ENCODE results near the gene SCT. TPM values are rescaled to one million over a fixed set of nuclear protein-coding genes. Genes with fewer than 3 reads are reported as not detected.

Gene SCT
- total RNA-seq, 2 experiments from 2014 or later, result not detected

DNA sequence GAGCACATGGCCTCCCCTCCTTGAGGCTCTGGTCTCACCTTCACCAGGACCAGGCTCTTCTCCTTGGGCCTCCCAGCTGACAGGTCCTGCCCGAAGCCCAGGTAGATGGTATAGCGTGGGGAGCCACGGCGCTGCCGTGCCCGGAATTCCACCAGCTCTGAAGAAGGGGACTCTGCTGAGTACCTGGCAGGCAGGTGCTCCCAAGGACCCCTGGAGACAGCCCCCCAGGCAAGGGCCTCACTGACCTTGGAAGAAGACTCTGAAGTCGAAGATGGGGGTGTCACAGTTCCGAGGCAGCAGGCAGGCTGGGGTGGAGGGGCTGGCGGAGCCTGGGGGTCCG, 14.1 kb downstream of the SCT start:
- DNase-seq, result no peak
- peaks cover 13% of the 10 kb centered on the region for H3K4me1 Mint-ChIP-seq
- peaks cover 22% of the 10 kb centered on the region for H3K36me3 Mint-ChIP-seq (ENCODE audit: low read depth)
- H3K27me3 Mint-ChIP-seq, result no peaks in the 10 kb centered on the region
- intact Hi-C loops (cut with DNase I, micrococcal nuclease), result loop anchor here in 1 of 2 experiments (1.0 kb wide), 3 partner anchors 53 to 206 kb away; partner anchors contain the start of genes LMNTD2, RASSF7 and RNH1
- no peak overlapping the region for H3K4me3 Mint-ChIP-seq
- no peak for ATAC-seq
- CTCF ChIA-PET, result interaction anchor here (0.6 to 1.1 kb wide), 4 partner anchors 25 to 92 kb away, joined by 3 to 5 read pairs (median 4); partner anchors contain the start of genes DEAF1 and TMEM80
- POLR2A ChIA-PET, result no interaction called here
- no peaks in the 10 kb centered on the region for H3K9me3 Mint-ChIP-seq (ENCODE audit: low read depth)
- H3K27ac Mint-ChIP-seq, result no peak overlapping the region

DNA sequence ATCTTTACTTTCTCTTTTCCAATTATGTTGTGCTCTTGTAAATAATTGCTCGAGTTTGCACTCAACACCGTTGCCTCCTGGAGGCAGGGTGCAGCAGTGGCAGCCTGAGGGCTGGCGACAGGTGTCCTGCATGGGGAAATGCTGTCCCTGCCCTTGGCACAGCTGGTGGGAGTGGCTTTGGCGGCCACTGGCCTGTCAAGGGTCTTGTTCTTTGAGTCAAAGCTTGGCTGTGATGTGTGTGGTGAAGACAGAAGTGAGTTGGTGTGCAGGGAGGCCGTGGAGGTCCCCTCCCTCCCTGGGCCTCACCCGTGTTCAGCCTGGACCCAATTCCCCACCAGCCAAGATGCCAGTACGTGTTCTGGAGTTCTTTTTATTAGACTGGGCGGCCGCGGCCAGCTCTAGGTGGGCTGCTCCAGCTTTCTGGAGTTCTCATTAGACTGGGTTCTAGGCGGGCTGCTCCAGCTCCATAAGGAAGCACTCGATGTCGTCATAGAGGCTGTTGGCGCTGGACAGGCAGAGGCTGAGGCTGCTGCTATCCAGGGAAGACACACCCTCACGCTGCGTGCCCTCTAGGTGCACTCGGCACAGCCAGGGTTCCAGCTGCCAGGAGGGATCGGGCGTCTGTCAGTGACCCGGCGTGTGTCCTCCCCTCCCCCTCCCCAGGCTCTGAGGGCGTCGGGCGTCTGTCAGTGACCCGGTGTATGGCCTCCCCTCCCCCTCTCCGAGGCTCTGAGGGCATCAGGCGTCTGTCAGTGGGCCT, 14.6 kb downstream of the SCT start:
- no peaks in the 10 kb centered on the region for H3K27me3 Mint-ChIP-seq

DNA sequence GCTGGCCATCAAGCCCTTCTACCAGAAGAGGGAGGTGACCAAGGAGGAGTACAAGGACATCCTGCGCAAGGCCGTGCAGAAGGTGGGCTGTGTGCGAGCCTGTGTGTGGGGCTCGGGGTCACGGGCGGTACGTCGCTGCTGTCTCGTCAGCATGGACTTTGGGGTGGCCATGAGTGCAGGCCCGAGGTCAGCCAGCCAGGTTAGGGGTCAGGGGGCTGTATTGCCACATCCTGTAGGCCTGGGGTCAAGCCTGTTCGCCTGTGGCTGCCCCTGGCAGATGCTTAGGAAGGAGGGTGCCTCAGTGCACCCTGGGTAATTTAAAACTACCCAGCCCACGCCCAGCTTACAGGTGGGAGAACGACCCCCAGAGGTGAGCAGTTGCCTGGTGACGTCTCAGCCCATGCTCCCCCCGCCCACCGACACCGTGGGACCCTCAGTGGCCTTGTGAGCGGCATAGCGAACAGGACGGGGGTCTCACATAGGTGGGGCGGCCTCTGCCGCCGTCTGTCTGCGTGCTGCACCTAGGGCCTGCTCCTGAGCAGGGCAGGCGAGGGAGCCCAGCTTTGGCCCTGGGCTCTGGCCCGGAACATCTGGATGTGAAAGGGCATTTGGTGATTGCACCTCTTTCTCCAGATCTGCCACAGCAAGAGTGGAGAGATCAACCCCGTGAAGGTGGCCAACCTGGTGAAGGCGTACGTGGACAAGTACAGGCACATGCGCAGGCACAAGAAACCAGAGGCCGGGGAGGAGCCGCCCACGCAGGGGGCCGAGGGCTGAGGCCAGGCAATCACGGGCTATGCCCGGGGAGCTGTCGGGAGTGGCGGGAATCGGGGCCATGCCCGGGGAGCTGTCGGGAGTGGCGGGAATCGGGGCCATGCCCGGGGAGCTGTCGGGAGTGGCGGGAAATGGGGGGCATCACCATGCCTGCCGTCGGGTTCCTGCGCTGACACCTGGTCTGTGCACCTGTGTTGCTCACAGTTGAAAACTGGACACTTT, 15.7 kb downstream of the SCT start:
- intact Hi-C loops (cut with DNase I, micrococcal nuclease), result no loop called here
- POLR2A ChIA-PET, result interaction anchor here (0.5 kb wide), 1 partner anchor 23 kb away, joined by 3 read pairs; no protein-coding TSS in a partner anchor
- DNase-seq, result no peak

More for the DNA sequence above, 14.6 kb downstream of the SCT start:
- no peak for ATAC-seq
- DNase-seq, result peak; percentile 66
- intact Hi-C loops (cut with DNase I, micrococcal nuclease), result no loop called here
- Mint-ChIP-seq H3K9me3 (ENCODE audit: low read depth) (no peaks in the 10 kb centered on the region), H3K36me3 (ENCODE audit: low read depth) (peaks cover 22% of the 10 kb centered on the region), H3K27ac (no peak overlapping the region), H3K4me1 (peaks cover 13% of the 10 kb centered on the region), H3K4me3 (no peak overlapping the region)
- POLR2A ChIA-PET, result interaction anchor here (0.5 kb wide), 1 partner anchor 24 kb away, joined by 3 read pairs; no protein-coding TSS in a partner anchor
- CTCF ChIA-PET, result interaction anchor here (0.6 to 1.4 kb wide), 5 partner anchors 34 to 184 kb away, joined by 3 to 5 read pairs (median 3); partner anchors contain the start of genes DEAF1 and TMEM80

DNA sequence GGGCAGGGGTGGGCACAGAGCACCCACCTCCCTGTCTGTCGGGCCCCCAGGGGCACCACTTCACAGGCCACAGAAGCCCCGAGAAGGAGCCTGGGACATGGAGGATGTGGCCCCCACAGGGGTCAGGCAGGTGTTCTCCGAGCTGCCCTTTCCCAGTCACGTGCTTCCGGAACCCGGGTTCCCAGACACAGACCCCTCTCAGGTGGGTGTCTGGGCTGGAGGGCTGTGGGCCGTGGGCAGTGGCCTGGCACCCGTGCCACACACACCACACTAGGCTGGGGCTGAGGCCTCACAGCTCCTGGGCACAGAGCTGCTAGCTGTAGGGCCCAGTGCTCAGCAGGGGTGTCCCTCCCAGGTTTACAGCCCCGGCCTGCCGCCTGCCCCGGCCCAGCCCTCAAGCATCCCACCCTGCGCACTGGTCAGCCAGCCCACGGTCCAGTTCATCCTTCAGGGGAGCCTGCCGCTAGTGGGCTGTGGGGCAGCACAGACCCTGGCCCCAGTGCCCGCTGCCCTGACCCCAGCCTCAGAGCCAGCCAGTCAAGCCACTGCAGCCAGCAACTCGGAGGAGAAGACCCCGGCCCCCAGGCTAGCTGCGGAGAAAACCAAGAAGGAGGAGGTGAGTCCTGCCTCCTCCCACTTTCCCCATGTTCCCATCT, 16.7 kb downstream of the SCT start:
- no peak overlapping the region for H3K27ac Mint-ChIP-seq
- intact Hi-C loops (cut with DNase I, micrococcal nuclease), result no loop called here
- ChIA-PET POLR2A (no interaction called here), CTCF (no interaction called here)
- H3K9me3 Mint-ChIP-seq (ENCODE audit: low read depth), result no peaks in the 10 kb centered on the region
- H3K36me3 Mint-ChIP-seq (ENCODE audit: low read depth), result peaks cover 24% of the 10 kb centered on the region
- ATAC-seq, result no peak
- H3K27me3 Mint-ChIP-seq, result no peaks in the 10 kb centered on the region
- no peak for DNase-seq
- no peak overlapping the region for H3K4me3 Mint-ChIP-seq
- H3K4me1 Mint-ChIP-seq, result peaks cover 10% of the 10 kb centered on the region

More for the DNA sequence above, 15.7 kb downstream of the SCT start:
- Mint-ChIP-seq H3K36me3 (ENCODE audit: low read depth) (peaks cover 27% of the 10 kb centered on the region), H3K4me1 (peaks cover 13% of the 10 kb centered on the region), H3K27ac (no peak overlapping the region), H3K9me3 (ENCODE audit: low read depth) (no peaks in the 10 kb centered on the region), H3K27me3 (no peaks in the 10 kb centered on the region), H3K4me3 (no peak overlapping the region)
- ATAC-seq, result no peak
- CTCF ChIA-PET, result interaction anchor here (1.4 kb wide), 1 partner anchor 33 kb away, joined by 4 read pairs; no protein-coding TSS in a partner anchor

DNA sequence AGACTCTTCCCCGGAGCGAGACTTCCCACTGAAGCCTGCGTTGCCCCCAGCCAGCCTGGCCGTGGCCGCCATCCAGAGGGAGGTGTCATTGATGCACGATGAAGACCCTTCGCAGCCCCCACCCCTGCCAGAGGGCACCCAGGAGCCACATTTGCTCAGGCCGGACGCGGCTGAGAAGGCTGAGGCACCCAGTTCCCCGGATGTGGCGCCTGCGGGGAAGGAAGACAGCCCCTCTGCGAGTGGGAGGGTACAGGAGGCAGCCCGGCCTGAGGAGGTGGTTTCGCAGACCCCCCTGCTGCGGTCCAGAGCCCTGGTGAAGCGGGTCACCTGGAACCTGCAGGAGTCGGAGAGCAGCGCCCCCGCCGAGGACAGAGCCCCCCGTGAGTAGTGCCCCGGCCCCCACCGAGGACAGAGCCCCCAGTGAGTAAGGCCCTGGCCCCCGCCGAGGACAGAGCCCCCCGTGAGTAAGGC, 17.6 kb downstream of the SCT start:
- no peaks in the 10 kb centered on the region for H3K9me3 Mint-ChIP-seq (ENCODE audit: low read depth)
- POLR2A ChIA-PET, result no interaction called here
- no peak overlapping the region for H3K27ac Mint-ChIP-seq
- no peaks in the 10 kb centered on the region for H3K27me3 Mint-ChIP-seq
- ATAC-seq (no peak), DNase-seq (no peak)
- no peak overlapping the region for H3K4me3 Mint-ChIP-seq
- CTCF ChIA-PET, result no interaction called here
- peaks cover 20% of the 10 kb centered on the region for H3K36me3 Mint-ChIP-seq (ENCODE audit: low read depth)
- intact Hi-C loops (cut with DNase I, micrococcal nuclease), result no loop called here
- H3K4me1 Mint-ChIP-seq, result peaks cover 6% of the 10 kb centered on the region

DNA sequence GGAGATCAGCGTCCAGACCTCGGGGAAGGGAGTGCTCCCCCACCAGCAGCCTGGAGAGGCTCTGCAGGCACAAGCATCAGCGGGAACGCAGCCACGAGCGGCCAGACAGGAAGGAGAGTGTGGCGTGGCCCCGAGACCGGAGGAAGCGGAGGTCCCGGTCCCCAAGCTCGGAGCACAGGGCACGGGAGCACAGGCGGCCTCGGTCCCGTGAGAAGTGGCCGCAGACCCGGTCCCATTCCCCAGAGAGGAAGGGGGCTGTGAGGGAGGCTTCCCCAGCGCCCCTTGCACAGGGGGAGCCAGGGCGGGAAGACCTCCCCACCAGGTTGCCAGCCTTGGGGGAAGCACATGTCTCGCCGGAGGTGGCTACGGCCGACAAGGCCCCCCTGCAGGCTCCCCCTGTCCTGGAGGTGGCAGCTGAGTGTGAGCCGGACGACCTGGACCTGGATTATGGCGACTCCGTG, 18.2 kb downstream of the SCT start:
- intact Hi-C loops (cut with DNase I, micrococcal nuclease), result no loop called here
- Mint-ChIP-seq H3K36me3 (ENCODE audit: low read depth) (peaks cover 19% of the 10 kb centered on the region), H3K4me1 (peaks cover 2% of the 10 kb centered on the region), H3K4me3 (no peak overlapping the region), H3K9me3 (ENCODE audit: low read depth) (no peaks in the 10 kb centered on the region), H3K27me3 (no peaks in the 10 kb centered on the region), H3K27ac (no peak overlapping the region)
- no peak for DNase-seq
- CTCF ChIA-PET, result no interaction called here
- POLR2A ChIA-PET, result no interaction called here
- ATAC-seq, result no peak

DNA sequence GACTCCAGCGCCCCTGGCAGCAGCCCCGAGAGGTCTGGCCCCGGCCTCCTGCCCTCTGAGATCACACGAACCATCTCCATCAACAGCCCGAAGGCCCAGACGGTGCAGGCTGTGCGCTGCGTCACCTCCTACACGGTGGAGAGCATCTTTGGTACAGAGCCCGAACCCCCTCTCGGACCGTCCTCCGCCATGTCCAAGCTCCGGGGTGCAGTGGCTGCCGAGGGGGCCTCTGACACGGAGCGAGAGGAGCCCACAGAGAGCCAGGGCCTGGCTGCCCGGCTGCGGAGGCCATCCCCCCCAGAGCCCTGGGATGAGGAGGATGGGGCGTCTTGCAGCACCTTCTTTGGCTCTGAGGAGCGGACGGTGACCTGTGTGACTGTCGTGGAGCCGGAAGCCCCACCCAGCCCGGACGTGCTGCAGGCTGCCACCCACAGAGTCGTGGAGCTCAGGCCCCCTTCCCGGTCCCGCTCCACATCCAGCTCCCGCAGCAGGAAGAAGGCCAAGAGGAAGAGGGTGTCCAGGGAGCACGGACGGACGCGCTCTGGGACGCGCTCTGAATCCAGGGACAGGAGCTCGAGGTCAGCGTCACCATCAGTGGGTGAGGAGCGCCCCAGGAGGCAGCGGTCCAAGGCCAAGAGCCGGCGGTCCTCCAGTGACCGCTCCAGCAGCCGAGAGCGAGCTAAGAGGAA, 18.9 kb downstream of the SCT start:
- ChIA-PET CTCF (interaction anchor here (0.6 kb wide), 1 partner anchor 57 kb away, joined by 4 read pairs; no protein-coding TSS in a partner anchor), POLR2A (no interaction called here)
- DNase-seq (no peak), ATAC-seq (no peak)
- Mint-ChIP-seq H3K4me1 (no peaks in the 10 kb centered on the region), H3K27me3 (no peaks in the 10 kb centered on the region), H3K4me3 (no peak overlapping the region), H3K36me3 (ENCODE audit: low read depth) (peaks cover 22% of the 10 kb centered on the region), H3K9me3 (ENCODE audit: low read depth) (no peaks in the 10 kb centered on the region), H3K27ac (no peak overlapping the region)
- intact Hi-C loops (cut with DNase I, micrococcal nuclease), result no loop called here

DNA sequence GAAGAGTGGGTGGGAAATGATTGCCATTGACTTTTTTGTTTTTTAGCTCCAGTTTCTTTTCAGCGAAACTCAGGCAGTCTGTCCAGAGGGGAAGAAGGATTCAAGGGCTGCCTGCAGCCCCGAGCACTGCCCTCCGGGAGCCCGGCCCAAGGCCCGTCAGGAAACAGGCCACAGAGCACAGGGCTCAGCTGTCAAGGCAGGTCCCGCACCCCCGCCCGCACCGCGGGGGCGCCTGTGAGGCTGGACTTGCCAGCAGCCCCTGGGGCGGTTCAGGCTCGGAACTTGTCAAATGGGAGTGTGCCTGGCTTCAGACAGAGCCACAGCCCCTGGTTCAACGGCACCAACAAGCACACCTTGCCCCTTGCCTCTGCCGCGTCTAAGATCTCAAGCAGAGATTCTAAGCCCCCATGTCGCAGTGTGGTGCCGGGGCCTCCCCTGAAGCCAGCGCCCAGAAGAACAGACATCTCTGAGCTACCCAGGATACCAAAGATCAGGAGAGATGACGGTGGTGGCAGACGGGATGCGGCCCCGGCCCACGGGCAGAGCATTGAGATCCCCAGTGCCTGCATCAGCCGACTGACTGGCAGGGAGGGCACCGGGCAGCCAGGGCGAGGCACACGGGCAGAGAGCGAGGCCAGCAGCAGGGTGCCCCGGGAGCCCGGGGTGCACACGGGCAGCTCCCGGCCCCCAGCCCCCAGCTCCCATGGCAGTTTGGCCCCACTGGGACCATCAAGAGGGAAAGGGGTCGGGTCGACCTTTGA, 19.8 kb downstream of the SCT start:
- no peaks in the 10 kb centered on the region for H3K4me1 Mint-ChIP-seq
- ATAC-seq (no peak), DNase-seq (no peak)
- no peaks in the 10 kb centered on the region for H3K27me3 Mint-ChIP-seq
- ChIA-PET POLR2A (no interaction called here), CTCF (interaction anchor here (0.6 kb wide), 1 partner anchor 57 kb away, joined by 4 read pairs; no protein-coding TSS in a partner anchor)
- no peaks in the 10 kb centered on the region for H3K9me3 Mint-ChIP-seq (ENCODE audit: low read depth)
- intact Hi-C loops (cut with DNase I, micrococcal nuclease), result no loop called here
- H3K36me3 Mint-ChIP-seq (ENCODE audit: low read depth), result peaks cover 23% of the 10 kb centered on the region
- H3K27ac Mint-ChIP-seq, result no peak overlapping the region
- no peak overlapping the region for H3K4me3 Mint-ChIP-seq

DNA sequence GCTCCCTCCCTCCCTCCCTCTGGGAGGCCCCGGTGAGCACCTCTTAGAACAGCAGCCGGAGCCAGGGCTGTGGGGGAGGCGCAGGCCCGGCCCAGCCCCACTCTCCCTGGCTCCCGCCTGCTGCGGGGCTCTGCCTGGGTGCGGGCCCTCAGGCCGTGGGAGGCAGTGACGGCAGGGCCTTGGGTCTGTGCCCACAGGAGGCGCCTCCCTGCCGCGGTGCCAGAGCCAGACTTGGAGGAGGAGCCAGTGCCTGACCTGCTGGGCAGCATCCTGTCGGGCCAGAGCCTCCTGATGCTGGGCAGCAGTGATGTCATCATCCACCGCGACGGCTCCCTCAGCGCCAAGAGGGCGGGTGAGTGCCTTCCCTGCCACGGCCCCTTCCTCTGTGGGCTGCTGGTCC, 20.7 kb downstream of the SCT start:
- intact Hi-C loops (cut with DNase I, micrococcal nuclease), result no loop called here
- ATAC-seq, result no peak
- ChIA-PET CTCF (no interaction called here), POLR2A (no interaction called here)
- H3K27ac Mint-ChIP-seq, result no peak overlapping the region
- H3K36me3 Mint-ChIP-seq (ENCODE audit: low read depth), result peaks cover 26% of the 10 kb centered on the region
- no peaks in the 10 kb centered on the region for H3K9me3 Mint-ChIP-seq (ENCODE audit: low read depth)
- no peaks in the 10 kb centered on the region for H3K4me1 Mint-ChIP-seq
- no peaks in the 10 kb centered on the region for H3K27me3 Mint-ChIP-seq
- no peak for DNase-seq
- no peak overlapping the region for H3K4me3 Mint-ChIP-seq

Data from activated CD4-positive, alpha-beta T cell treated with anti-CD3 and anti-CD28 coated beads for 36 hours (primary cell).